GM18873 (cell line): ENCODE data around the gene MAGEA3.
"Not testable (repeated sequence)": the region's sequence is repeated elsewhere in the genome, so short reads cannot be mapped to it uniquely, and the experiment has no call there.

Experiments
- ATAC-seq: cut with Tn5 transposase; IDR thresholded peaks from one replicate; pipeline ENCODE4 v1.9.1; 2021; ENCODE audit warnings: mild to moderate bottlenecking, moderate library complexity, moderate number of reproducible peaks; ENCODE audit not compliant: unreplicated experiment, low FRiP score

Gene MAGEA3

GRCh38 chrX:152697952-152698931 is at the start of gene MAGEA3:
TSS of gene MAGEA3 (plus strand) at chrX:152698794. CDS start at chrX:152700833, 2,039 bp downstream.
- not testable (repeated sequence) for ATAC-seq

- ATAC-seq: no peak
Measured at GRCh38 chrX:152652060-152652459, 46.5 kb upstream of the MAGEA3 start.

- ATAC-seq: no peak
Measured at GRCh38 chrX:152652467-152652866, 46.1 kb upstream of the MAGEA3 start.

- no peak for ATAC-seq
Measured at GRCh38 chrX:152656087-152656486, 42.5 kb upstream of the MAGEA3 start.

- ATAC-seq: no peak
Measured at GRCh38 chrX:152656890-152657289, 41.7 kb upstream of the MAGEA3 start.

- ATAC-seq: no peak
Measured at GRCh38 chrX:152658302-152658701, 40.3 kb upstream of the MAGEA3 start.

- no peak for ATAC-seq
Measured at GRCh38 chrX:152663086-152663485, 35.5 kb upstream of the MAGEA3 start.

- no peak for ATAC-seq
Measured at GRCh38 chrX:152674135-152674534, 24.5 kb upstream of the MAGEA3 start.

- not testable (repeated sequence) for ATAC-seq
Measured at GRCh38 chrX:152674652-152675051, 23.9 kb upstream of the MAGEA3 start.

GRCh38 chrX:152681012-152681411 is 17.6 kb upstream of the MAGEA3 start:
- ATAC-seq: peak; percentile 40

GRCh38 chrX:152700390-152700789 is 1.8 kb downstream of the MAGEA3 start:
- not testable (repeated sequence) for ATAC-seq

GRCh38 chrX:152706500-152706899 is 7.9 kb downstream of the MAGEA3 start:
- not testable (repeated sequence) for ATAC-seq

- not testable (repeated sequence) for ATAC-seq
Measured at GRCh38 chrX:152709173-152709572, 10.6 kb downstream of the MAGEA3 start, which contains the start of gene CSAG2. TSS of gene CSAG2 (minus strand) at chrX:152709273. CDS start at chrX:152709112, 161 bp downstream.

GRCh38 chrX:152713195-152713594 is 14.6 kb downstream of the MAGEA3 start:
- not testable (repeated sequence) for ATAC-seq

- not testable (repeated sequence) for ATAC-seq
Measured at GRCh38 chrX:152713815-152714787, 15.5 kb downstream of the MAGEA3 start, which contains the start of gene MAGEA2B. TSS of gene MAGEA2B (plus strand) at chrX:152714628. CDS start at chrX:152717107, 2,479 bp downstream.

GRCh38 chrX:152725409-152725808 is 26.8 kb downstream of the MAGEA3 start:
- ATAC-seq: no peak

- ATAC-seq: no peak
Measured at GRCh38 chrX:152733261-152733975, 34.8 kb downstream of the MAGEA3 start, which contains the start of the genes CSAG1 and MAGEA12. TSS of gene CSAG1 (minus strand) at chrX:152733721. CDS start at chrX:152732460, 1,261 bp downstream. TSS of gene MAGEA12 (plus strand) at chrX:152733757. CDS start at chrX:152736162, 2,405 bp downstream.

- ATAC-seq: not testable (repeated sequence)
Measured at GRCh38 chrX:152734143-152734858, 35.7 kb downstream of the MAGEA3 start.

- ATAC-seq: no peak
Measured at GRCh38 chrX:152735101-152735500, 36.5 kb downstream of the MAGEA3 start.
